ENCODE results near the gene CFHR4.
"Not testable (repeated sequence)": the region's sequence is repeated elsewhere in the genome, so short reads cannot be mapped to it uniquely, and the experiment has no call there.

Gene CFHR4

DNA sequence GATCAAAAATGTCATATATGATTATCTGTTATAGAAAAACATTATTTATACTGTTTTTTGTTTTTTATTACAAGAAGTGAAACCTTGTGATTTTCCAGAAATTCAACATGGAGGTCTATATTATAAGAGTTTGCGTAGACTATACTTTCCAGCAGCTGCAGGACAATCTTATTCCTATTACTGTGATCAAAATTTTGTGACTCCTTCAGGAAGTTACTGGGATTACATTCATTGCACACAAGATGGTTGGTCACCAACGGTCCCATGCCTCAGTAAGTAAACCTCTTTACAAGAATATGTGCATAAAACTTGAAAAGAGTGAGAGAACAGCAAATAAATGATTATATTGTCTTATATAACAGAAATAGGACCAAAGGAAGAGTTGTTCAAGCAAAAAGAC, 14.5 kb downstream of the CFHR4 start:
- WGBS (ENCODE audit: extremely low coverage, insufficient coverage, insufficient read length), result no CpG with 5 or more reads among the region's 2 CpGs
- Histone ChIP-seq H3K4me2 (ENCODE audit: low read length) (no peak overlapping the region), H3K4me1 (ENCODE audit: control insufficient read depth in 1 of 2, insufficient read depth in 2 of 2, low read length in 2 of 2) (no peaks in the 10 kb centered on the region), H4K12ac (ENCODE audit: low read depth, low read length) (no peak overlapping the region), H3K27ac (ENCODE audit: low read depth, low read length) (no peak overlapping the region), H3K36me3 (ENCODE audit: control insufficient read depth in 1 of 2, insufficient read depth in 2 of 2, low read length in 2 of 2) (no peaks in the 10 kb centered on the region), H2BK120ac (ENCODE audit: insufficient read depth, low read length, poor library complexity) (no peak overlapping the region), H3K27me3 (ENCODE audit: insufficient read depth, low read length) (no peaks in the 10 kb centered on the region), H3K79me1 (ENCODE audit: low read length) (no peaks in the 10 kb centered on the region), H3K9ac (ENCODE audit: low read length) (no peak overlapping the region), H2BK5ac (ENCODE audit: low read depth, low read length, poor library complexity) (no peak overlapping the region), H3K23ac (ENCODE audit: low read length) (no peak overlapping the region), H3K79me2 (ENCODE audit: control insufficient read depth, insufficient read depth, low read length, poor library complexity) (no peaks in the 10 kb centered on the region), H2AK5ac (ENCODE audit: low read length) (no peak overlapping the region), H3K14ac (ENCODE audit: low read length) (no peak overlapping the region), H3K4ac (ENCODE audit: low read depth, low read length) (no peak overlapping the region), H3K4me3 (ENCODE audit: low read depth, low read length) (no peak overlapping the region), H4K8ac (ENCODE audit: low read depth, low read length) (no peak overlapping the region), H2BK12ac (ENCODE audit: low read length) (no peak overlapping the region), H4K91ac (ENCODE audit: low read depth, low read length) (no peak overlapping the region), H3K18ac (ENCODE audit: low read length) (no peak overlapping the region), H2AFZ (ENCODE audit: insufficient read depth, low read length, poor library complexity) (no peak overlapping the region), H3K9me3 (ENCODE audit: insufficient read depth, low read depth, low read length) (no peaks in the 10 kb centered on the region)
- DNase-seq, result no peak

GRCh38 chr1:196910215-196910614, 22.4 kb downstream of the CFHR4 start:
- Histone ChIP-seq H3K23ac (ENCODE audit: low read length) (no peak overlapping the region), H3K14ac (ENCODE audit: low read length) (no peak overlapping the region), H3K4me3 (ENCODE audit: low read depth, low read length) (no peak overlapping the region), H2AFZ (ENCODE audit: insufficient read depth, low read length, poor library complexity) (no peak overlapping the region), H3K79me1 (ENCODE audit: low read length) (no peaks in the 10 kb centered on the region), H4K12ac (ENCODE audit: low read depth, low read length) (no peak overlapping the region), H4K8ac (ENCODE audit: low read depth, low read length) (no peak overlapping the region), H3K9me3 (ENCODE audit: insufficient read depth, low read depth, low read length) (no peaks in the 10 kb centered on the region), H3K9ac (ENCODE audit: low read length) (no peak overlapping the region), H3K27ac (ENCODE audit: low read depth, low read length) (no peak overlapping the region), H3K4ac (ENCODE audit: low read depth, low read length) (no peak overlapping the region), H3K27me3 (ENCODE audit: insufficient read depth, low read length) (no peaks in the 10 kb centered on the region), H2BK5ac (ENCODE audit: low read depth, low read length, poor library complexity) (no peak overlapping the region), H2BK12ac (ENCODE audit: low read length) (no peak overlapping the region), H3K18ac (ENCODE audit: low read length) (no peak overlapping the region), H3K36me3 (ENCODE audit: control insufficient read depth in 1 of 2, insufficient read depth in 2 of 2, low read length in 2 of 2) (no peaks in the 10 kb centered on the region), H3K4me1 (ENCODE audit: control insufficient read depth in 1 of 2, insufficient read depth in 2 of 2, low read length in 2 of 2) (no peaks in the 10 kb centered on the region), H2BK120ac (ENCODE audit: insufficient read depth, low read length, poor library complexity) (no peak overlapping the region), H2AK5ac (ENCODE audit: low read length) (no peak overlapping the region), H3K79me2 (ENCODE audit: control insufficient read depth, insufficient read depth, low read length, poor library complexity) (no peaks in the 10 kb centered on the region), H3K4me2 (ENCODE audit: low read length) (no peak overlapping the region), H4K91ac (ENCODE audit: low read depth, low read length) (no peak overlapping the region)
- WGBS (ENCODE audit: extremely low coverage, insufficient coverage, insufficient read length), result no CpG with 5 or more reads among the region's 2 CpGs
- DNase-seq, result no peak

- H3K9me3 ChIP-seq (ENCODE audit: insufficient read depth, low read depth, low read length); H3K4me3 ChIP-seq (ENCODE audit: low read depth, low read length); DNase-seq; H3K23ac ChIP-seq (ENCODE audit: low read length); H3K79me1 ChIP-seq (ENCODE audit: low read length); H3K18ac ChIP-seq (ENCODE audit: low read length); H3K9ac ChIP-seq (ENCODE audit: low read length); H3K14ac ChIP-seq (ENCODE audit: low read length); H4K12ac ChIP-seq (ENCODE audit: low read depth, low read length); H2AFZ ChIP-seq (ENCODE audit: insufficient read depth, low read length, poor library complexity); H3K4me2 ChIP-seq (ENCODE audit: low read length); H2BK120ac ChIP-seq (ENCODE audit: insufficient read depth, low read length, poor library complexity); H3K79me2 ChIP-seq (ENCODE audit: control insufficient read depth, insufficient read depth, low read length, poor library complexity); H3K27ac ChIP-seq (ENCODE audit: low read depth, low read length); H4K91ac ChIP-seq (ENCODE audit: low read depth, low read length); H3K36me3 ChIP-seq (ENCODE audit: control insufficient read depth in 1 of 2, insufficient read depth in 2 of 2, low read length in 2 of 2); H3K4ac ChIP-seq (ENCODE audit: low read depth, low read length); H3K4me1 ChIP-seq (ENCODE audit: control insufficient read depth in 1 of 2, insufficient read depth in 2 of 2, low read length in 2 of 2); H3K27me3 ChIP-seq (ENCODE audit: insufficient read depth, low read length); H4K8ac ChIP-seq (ENCODE audit: low read depth, low read length); H2AK5ac ChIP-seq (ENCODE audit: low read length); H2BK12ac ChIP-seq (ENCODE audit: low read length); H2BK5ac ChIP-seq (ENCODE audit: low read depth, low read length, poor library complexity): not testable (repeated sequence)
- WGBS (ENCODE audit: extremely low coverage, insufficient coverage, insufficient read length), result no CpG with 5 or more reads among the region's 5 CpGs
These were observed 24.4 kb downstream of the CFHR4 start for GRCh38 chr1:196912283-196912682.

DNA sequence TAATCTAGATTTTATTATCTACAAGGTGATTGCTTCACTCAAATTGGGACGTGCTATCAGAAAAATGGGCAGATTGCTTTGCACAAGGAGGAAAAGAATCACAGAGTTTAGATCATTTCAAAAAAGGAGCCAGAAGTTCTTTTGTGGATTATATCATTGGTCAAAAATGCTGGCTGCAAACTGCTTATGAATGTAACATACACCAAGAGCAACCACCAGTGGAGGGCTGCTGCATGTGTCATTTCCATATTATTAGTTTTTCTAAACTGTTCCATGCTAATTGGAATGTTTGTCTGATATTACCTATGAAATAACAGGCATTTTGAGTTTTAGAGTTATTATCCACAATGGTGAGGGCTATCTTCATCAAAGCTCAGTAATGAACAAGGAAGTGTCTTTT, 39.0 kb downstream of the CFHR4 start:
- not testable (repeated sequence) for H3K9me3 ChIP-seq (ENCODE audit: insufficient read depth, low read depth, low read length); H3K18ac ChIP-seq (ENCODE audit: low read length); H3K36me3 ChIP-seq (ENCODE audit: control insufficient read depth in 1 of 2, insufficient read depth in 2 of 2, low read length in 2 of 2); H3K79me2 ChIP-seq (ENCODE audit: control insufficient read depth, insufficient read depth, low read length, poor library complexity); H3K27ac ChIP-seq (ENCODE audit: low read depth, low read length); H3K14ac ChIP-seq (ENCODE audit: low read length); H4K12ac ChIP-seq (ENCODE audit: low read depth, low read length); H3K4me3 ChIP-seq (ENCODE audit: low read depth, low read length); H3K27me3 ChIP-seq (ENCODE audit: insufficient read depth, low read length); H2BK120ac ChIP-seq (ENCODE audit: insufficient read depth, low read length, poor library complexity); H3K4me2 ChIP-seq (ENCODE audit: low read length); H3K23ac ChIP-seq (ENCODE audit: low read length); H3K4ac ChIP-seq (ENCODE audit: low read depth, low read length); H2AFZ ChIP-seq (ENCODE audit: insufficient read depth, low read length, poor library complexity); H2BK12ac ChIP-seq (ENCODE audit: low read length); H2AK5ac ChIP-seq (ENCODE audit: low read length); H4K91ac ChIP-seq (ENCODE audit: low read depth, low read length); H3K4me1 ChIP-seq (ENCODE audit: control insufficient read depth in 1 of 2, insufficient read depth in 2 of 2, low read length in 2 of 2); H4K8ac ChIP-seq (ENCODE audit: low read depth, low read length); H3K9ac ChIP-seq (ENCODE audit: low read length); H2BK5ac ChIP-seq (ENCODE audit: low read depth, low read length, poor library complexity); H3K79me1 ChIP-seq (ENCODE audit: low read length)
- peak in 1 of 2 donors; percentile 1 for DNase-seq
- no CpG with 5 or more reads among the region's 1 CpG for WGBS (ENCODE audit: extremely low coverage, insufficient coverage, insufficient read length)
